Measurements from ENCODE around the gene SARS1.
A peak's percentile ranks its signal among the peaks of the same experiment; 100 is the strongest.
"Not testable (repeated sequence)": the region's sequence is repeated elsewhere in the genome, so short reads cannot be mapped to it uniquely, and the experiment has no call there.

The SARS1 gene

DNA sequence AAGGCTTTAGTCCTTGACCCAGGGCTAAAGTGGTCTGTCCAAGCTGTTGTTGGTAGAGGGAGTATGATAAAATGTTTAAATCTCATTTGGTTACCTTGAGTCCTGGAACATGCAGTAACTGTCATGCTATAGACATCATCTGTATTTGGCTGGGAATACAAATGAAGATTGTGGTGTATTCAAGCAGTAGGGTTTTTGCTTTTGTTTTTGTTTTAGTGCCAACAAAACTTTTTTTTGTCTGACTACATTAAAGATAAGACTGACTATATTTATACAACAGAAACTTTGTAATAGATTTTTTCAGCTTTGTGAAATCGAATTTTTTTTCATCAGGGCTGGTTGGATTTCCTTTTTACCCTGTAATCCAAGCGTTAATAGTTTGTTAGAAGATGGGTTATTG lies 7.4 kb upstream of the SARS1 start:
- no peaks in the 10 kb centered on the region for H3K27me3 Mint-ChIP-seq
- H3K27ac Mint-ChIP-seq, result no peak overlapping the region

DNA sequence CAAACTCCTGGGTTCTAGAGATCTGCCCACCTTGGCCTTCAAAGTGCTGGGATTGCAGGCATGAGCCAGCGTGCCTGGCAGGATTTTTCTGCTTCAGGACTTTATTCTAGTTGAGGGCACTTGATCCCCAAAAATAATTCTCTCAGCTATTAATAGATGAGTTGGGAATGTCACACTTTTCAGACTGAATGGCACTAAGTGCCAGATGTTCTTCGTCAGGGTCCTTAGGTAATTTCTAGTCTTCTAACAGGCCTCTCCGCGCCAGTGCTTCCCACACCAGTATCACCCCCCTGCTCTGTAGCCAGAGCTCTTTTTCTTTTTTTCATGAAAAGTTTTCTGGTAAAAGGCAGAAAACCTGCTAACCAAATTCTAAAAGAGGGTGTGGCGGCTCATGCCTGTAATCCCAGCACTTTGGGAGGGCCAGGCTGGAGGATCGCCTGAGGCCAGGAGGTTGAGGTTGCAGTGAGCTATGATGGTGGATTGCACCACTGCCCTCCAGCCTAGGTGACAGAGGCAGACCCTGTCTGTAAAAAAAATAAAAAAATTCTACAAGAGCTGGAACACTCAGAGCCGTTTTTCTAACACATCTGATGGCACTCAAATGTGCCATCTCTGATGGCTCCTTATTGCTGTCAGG lies 6.1 kb upstream of the SARS1 start:
- H3K4me3 Mint-ChIP-seq, result no peak overlapping the region
- H3K27me3 Mint-ChIP-seq, result no peaks in the 10 kb centered on the region
- H3K36me3 Mint-ChIP-seq (ENCODE audit: low read depth), result no peaks in the 10 kb centered on the region
- H3K27ac Mint-ChIP-seq, result no peak overlapping the region
- no peaks in the 10 kb centered on the region for H3K9me3 Mint-ChIP-seq
- H3K4me1 Mint-ChIP-seq (ENCODE audit: low read depth), result no peaks in the 10 kb centered on the region

More for the DNA sequence above, 7.4 kb upstream of the SARS1 start:
- Mint-ChIP-seq H3K36me3 (ENCODE audit: low read depth) (no peaks in the 10 kb centered on the region), H3K4me1 (ENCODE audit: low read depth) (no peaks in the 10 kb centered on the region), H3K4me3 (no peak overlapping the region), H3K9me3 (no peaks in the 10 kb centered on the region)

DNA sequence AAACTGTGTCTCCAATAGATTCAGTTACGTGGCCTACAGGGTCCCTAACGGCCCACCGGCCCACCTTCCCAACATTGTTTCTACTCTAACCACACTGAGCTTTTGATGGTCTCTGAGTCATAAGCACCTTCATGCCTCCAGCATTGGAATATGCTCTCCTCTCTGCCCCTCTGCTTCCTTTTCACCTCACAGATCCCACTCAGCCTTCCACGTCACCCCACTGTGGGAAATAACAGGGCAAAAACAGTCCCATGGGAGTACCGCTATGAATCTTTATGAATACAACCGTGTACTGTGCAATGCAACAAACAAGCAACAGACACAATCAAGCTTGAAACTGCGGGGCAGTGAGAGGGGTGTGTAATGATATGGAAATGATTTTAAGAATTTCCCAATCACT lies 5.3 kb upstream of the SARS1 start:
- no peak overlapping the region for H3K27ac Mint-ChIP-seq
- no peaks in the 10 kb centered on the region for H3K4me1 Mint-ChIP-seq (ENCODE audit: low read depth)
- H3K4me3 Mint-ChIP-seq, result no peak overlapping the region
- H3K36me3 Mint-ChIP-seq (ENCODE audit: low read depth), result no peaks in the 10 kb centered on the region
- H3K27me3 Mint-ChIP-seq, result no peaks in the 10 kb centered on the region
- no peaks in the 10 kb centered on the region for H3K9me3 Mint-ChIP-seq

DNA sequence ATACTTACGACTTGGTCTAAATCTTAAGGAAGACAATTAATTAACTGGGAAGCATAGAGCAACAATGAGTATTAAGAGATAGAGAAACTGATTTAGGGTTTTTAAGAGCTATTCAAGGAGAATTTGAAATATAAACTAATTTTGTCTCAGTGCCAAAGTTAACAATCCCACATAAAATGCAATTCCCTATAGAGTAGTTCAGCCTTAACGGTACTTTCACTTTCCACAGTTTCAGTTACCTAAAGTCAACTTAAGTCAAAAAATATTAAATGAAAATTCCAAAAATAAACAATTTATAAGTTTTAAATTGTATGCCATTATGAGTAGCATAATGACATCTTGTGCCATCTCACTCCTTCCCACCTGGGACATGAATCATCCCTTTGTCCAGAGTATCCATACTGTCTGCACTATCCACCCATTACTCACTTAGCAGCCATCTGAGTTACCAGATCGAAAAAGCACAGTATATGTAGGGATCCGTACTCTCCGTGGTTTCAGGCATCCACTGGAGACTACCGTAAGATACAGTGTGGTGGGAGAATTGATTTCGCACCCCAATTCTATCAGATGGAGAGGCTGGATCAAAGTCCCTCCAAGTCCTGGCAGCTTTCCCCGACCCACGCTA lies 4.8 kb upstream of the SARS1 start:
- no peak overlapping the region for H3K27ac Mint-ChIP-seq
- H3K36me3 Mint-ChIP-seq (ENCODE audit: low read depth), result no peaks in the 10 kb centered on the region
- H3K4me1 Mint-ChIP-seq (ENCODE audit: low read depth), result no peaks in the 10 kb centered on the region
- H3K4me3 Mint-ChIP-seq, result no peak overlapping the region
- H3K9me3 Mint-ChIP-seq, result no peaks in the 10 kb centered on the region
- no peaks in the 10 kb centered on the region for H3K27me3 Mint-ChIP-seq

DNA sequence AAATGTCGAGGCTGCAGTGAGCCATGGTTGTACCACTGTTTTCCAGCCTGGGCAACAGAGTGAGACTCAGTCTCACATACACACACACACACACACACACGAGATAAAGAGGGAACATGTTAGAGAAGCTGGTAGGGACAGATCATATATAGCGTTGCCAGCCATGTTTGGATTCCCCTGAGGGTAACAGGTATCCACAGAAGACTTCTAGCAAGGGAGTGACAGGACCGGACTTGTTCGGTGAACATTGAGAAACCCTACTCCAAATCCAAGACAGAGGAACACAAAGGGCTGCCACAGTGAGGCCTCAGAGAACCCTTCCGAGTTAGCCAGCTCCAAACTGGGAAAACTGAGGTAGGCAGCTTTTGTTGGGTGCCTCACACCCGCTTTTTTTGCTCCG lies 3.7 kb upstream of the SARS1 start:
- Mint-ChIP-seq H3K4me1 (ENCODE audit: low read depth) (peaks cover 6% of the 10 kb centered on the region), H3K27ac (no peak overlapping the region), H3K27me3 (no peaks in the 10 kb centered on the region), H3K4me3 (no peak overlapping the region), H3K36me3 (ENCODE audit: low read depth) (peaks cover 10% of the 10 kb centered on the region), H3K9me3 (no peaks in the 10 kb centered on the region)

DNA sequence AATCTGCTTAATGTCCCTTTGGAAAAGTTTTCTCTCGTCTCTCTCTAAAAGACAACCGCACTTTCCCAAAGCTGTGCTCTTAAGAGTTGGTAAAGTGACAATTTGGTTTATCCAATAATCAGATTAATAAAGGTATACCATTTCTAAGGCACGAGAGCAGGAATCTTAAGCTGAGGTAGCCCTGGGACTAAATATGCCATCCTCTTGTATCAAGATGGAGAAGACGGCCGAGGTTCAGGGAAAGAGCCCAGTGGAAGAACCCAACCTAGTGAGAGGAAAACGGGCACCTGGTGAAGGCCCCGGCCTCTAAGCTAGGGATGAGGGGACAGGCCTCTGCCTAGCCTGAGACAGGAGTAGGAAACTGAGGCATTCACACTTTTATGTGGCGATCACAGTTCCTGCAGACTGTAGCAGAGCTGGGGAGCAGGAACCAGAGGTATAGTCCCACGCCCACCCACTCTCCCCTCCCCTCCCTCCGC lies 334 bp upstream of the SARS1 start:
- H3K36me3 Mint-ChIP-seq (ENCODE audit: low read depth), result peaks cover 32% of the 10 kb centered on the region
- H3K4me1 Mint-ChIP-seq (ENCODE audit: low read depth), result peaks cover 29% of the 10 kb centered on the region
- peak overlapping the region; percentile 93 for H3K4me3 Mint-ChIP-seq
- H3K9me3 Mint-ChIP-seq, result no peaks in the 10 kb centered on the region
- peak overlapping the region; percentile 96 for H3K27ac Mint-ChIP-seq
- no peaks in the 10 kb centered on the region for H3K27me3 Mint-ChIP-seq

DNA sequence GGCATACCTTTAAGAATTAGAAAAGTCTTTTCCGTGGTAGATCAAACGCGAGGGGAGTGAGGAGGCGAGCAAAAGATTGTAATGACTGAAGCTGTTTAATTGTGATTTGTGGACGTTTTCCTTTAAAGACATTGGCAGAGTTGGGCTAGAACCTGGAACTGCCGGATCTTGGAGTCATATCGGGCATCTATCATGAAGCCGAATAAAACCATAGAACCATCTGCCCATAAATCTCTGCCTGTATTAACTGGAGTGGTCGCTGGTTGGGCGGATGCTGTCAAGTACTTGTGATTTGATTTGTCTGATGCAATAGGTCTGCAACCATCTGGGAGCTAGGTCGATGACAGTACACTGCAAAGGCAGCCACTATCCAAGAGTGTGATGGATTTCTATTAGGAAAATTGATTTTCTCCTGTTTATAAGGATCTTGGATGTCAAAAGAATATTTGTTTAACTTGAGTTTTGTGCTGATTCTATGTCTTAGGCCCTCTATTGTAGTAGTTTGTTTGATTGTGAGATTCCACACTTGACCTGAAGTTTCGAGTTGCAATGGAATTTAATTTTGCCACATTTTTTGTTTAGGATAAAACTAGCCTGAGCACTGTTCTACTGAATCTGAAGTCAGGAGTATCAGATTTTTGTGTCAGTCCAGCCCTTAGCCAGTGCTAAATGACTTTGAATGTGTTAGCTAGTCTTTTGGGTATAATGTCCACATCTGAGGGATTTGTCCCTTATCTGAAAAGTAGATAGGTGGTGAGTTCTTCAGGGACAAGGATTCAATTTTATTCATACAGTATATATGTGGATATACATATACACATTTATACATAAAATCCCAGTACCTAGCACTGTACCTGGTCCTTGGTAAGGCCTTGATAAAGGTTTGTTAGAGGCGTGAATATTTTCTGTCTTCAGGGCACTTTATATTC lies 1.2 kb downstream of the SARS1 start:
- no peaks in the 10 kb centered on the region for H3K9me3 Mint-ChIP-seq
- no peaks in the 10 kb centered on the region for H3K27me3 Mint-ChIP-seq
- H3K27ac Mint-ChIP-seq, result peak overlapping the region; percentile 96
- peaks cover 43% of the 10 kb centered on the region for H3K36me3 Mint-ChIP-seq (ENCODE audit: low read depth)
- H3K4me1 Mint-ChIP-seq (ENCODE audit: low read depth), result peaks cover 33% of the 10 kb centered on the region
- H3K4me3 Mint-ChIP-seq, result peak overlapping the region; percentile 93

DNA sequence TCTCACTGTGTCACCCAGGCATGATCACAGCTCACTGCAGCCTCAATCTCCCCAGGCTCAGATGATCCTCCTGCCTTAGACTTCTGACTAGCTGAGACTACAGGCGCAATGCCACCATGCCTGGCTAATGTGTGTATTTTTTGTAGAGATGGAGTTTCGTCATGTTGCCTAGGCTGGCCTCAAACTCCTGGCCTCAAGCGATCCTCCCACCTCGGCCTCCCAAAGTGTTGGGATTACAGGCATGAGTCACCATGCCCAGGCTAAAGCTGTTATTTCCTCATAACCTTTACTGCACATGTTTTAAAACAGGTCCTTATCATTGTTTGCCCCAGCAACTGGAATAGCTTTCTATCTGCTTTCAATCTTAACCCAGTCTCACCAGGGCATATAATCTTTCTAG lies 2.9 kb downstream of the SARS1 start:
- peak overlapping the region; percentile 93 for H3K4me3 Mint-ChIP-seq

DNA sequence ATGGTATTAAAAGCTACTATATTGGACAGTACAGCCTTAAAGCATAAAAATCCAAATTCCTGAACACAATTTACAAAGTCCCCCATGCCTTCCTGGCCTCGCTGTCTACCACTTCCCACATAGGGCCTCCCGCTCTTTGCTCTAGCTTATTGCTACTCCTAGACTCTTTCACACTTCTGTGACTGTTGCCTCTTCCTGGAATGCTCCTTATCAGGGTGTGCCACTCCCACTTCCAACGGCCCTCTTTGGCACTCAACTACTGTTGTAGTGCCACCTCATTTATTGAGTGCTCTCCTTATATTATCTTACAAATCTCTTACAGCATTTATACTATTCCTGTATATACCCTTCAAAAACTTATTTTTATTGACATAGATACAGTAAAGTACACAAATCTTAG lies 4.8 kb downstream of the SARS1 start:
- H3K9me3 Mint-ChIP-seq, result no peaks in the 10 kb centered on the region
- peaks cover 72% of the 10 kb centered on the region for H3K36me3 Mint-ChIP-seq (ENCODE audit: low read depth)
- no peak overlapping the region for H3K27ac Mint-ChIP-seq
- peaks cover 51% of the 10 kb centered on the region for H3K4me1 Mint-ChIP-seq (ENCODE audit: low read depth)
- H3K27me3 Mint-ChIP-seq, result no peaks in the 10 kb centered on the region
- H3K4me3 Mint-ChIP-seq, result no peak overlapping the region

More for the DNA sequence above, 2.9 kb downstream of the SARS1 start:
- Mint-ChIP-seq H3K9me3 (no peaks in the 10 kb centered on the region), H3K4me1 (ENCODE audit: low read depth) (peaks cover 44% of the 10 kb centered on the region), H3K27ac (peak overlapping the region; percentile 96), H3K36me3 (ENCODE audit: low read depth) (peaks cover 57% of the 10 kb centered on the region), H3K27me3 (no peaks in the 10 kb centered on the region)

DNA sequence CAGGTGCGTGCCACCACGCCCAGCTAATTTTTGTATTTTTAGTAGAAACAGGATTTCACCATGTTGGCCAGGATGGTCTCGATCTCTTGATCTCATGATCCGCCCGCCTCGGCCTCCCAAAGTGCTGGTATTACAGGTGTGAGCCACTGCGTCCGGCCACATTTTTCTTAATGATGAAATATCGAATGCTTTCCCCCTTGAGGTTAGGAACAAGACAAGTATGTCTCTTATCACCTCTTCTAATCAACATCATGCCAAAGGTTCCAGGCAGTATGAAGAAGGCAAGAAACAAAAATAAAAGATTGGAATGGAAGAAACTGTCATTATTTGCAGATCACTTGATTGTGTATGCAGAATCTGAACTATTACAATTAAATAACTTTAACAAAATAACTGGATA lies 7.5 kb downstream of the SARS1 start:
- H3K9me3 Mint-ChIP-seq, H3K27me3 Mint-ChIP-seq, H3K27ac Mint-ChIP-seq: not testable (repeated sequence)
- Mint-ChIP-seq H3K4me3 (peak overlapping the region; percentile 18), H3K4me1 (ENCODE audit: low read depth) (peaks cover 49% of the 10 kb centered on the region), H3K36me3 (ENCODE audit: low read depth) (peaks cover 71% of the 10 kb centered on the region)

DNA sequence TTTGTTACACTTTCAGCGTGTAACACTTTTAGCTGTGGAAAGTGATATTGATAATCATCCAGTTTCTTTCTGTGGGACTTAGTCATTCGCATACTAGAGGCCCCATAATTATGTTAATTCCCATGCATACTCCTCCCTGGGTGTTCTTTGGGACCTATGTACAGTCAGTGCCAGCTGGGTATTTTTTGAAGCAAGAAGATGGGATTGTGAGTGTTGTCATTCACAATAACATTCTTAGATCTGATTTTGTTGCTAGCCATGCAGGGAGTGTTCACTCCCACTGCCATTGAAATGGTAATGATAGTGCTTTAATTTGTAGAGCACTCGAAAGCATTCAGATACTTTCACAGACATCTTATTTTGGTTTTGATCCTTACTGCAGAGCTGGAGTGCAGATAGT lies 11.6 kb downstream of the SARS1 start:
- H3K27ac Mint-ChIP-seq, result peak overlapping the region; percentile 2
- no peaks in the 10 kb centered on the region for H3K27me3 Mint-ChIP-seq
- H3K4me1 Mint-ChIP-seq (ENCODE audit: low read depth), result peaks cover 31% of the 10 kb centered on the region
- peaks cover 73% of the 10 kb centered on the region for H3K36me3 Mint-ChIP-seq (ENCODE audit: low read depth)
- H3K9me3 Mint-ChIP-seq, result no peaks in the 10 kb centered on the region
- H3K4me3 Mint-ChIP-seq, result no peak overlapping the region

DNA sequence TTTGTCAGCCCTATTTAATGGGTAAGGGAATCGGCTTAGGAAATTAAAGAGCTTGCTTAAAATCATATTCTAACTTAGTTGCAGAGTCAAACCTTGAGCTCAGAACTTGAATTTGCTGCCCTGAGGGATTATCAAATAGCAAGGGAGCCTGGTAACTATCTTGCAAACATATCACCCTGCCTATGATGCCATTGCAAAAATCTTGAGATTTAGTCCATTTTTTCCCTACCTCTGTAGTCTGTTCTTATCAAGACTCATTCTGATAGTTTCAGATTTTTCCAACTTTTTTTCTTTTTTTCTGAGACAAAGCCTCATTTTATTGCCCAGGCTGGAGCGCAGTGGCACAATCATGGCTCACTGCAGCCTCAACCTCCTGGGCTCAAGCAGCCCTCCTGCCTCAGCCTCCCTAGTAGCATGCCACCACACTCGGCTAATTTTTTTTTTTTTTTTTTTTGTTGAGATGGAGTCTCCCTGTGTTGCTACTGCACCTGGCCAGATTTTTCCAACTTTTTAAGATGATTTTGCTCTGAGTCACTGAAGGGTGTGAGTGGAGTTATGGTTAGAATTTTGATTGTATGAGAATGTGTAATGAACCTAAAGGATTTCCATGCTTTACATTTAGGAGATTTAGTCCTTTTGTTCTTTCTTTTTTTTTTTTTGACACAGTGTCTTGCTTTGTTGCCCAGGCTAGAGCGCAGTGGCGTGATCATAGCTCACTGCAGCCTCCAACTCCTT lies 12.2 kb downstream of the SARS1 start:
- H3K27me3 Mint-ChIP-seq, result no peaks in the 10 kb centered on the region
- peaks cover 74% of the 10 kb centered on the region for H3K36me3 Mint-ChIP-seq (ENCODE audit: low read depth)
- no peak overlapping the region for H3K27ac Mint-ChIP-seq
- no peaks in the 10 kb centered on the region for H3K9me3 Mint-ChIP-seq
- no peak overlapping the region for H3K4me3 Mint-ChIP-seq
- peaks cover 28% of the 10 kb centered on the region for H3K4me1 Mint-ChIP-seq (ENCODE audit: low read depth)

DNA sequence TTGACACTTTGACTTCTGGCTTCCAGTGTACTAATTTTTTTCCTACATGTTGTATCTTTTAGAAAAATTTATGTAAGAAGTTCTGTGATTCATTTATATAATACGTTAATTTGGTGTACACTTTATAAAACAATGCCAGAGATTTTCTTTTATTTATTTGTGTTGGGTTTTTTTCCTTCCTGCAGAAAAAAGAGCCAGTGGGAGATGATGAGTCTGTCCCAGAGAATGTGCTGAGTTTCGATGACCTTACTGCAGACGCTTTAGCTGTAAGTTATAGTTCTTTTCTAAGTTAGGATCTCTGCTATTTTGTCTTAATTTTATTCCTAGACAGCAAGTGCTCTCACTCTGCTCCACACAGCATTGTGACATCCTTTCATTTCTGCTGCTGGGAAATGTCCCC lies 14.4 kb downstream of the SARS1 start:
- peaks cover 16% of the 10 kb centered on the region for H3K4me1 Mint-ChIP-seq (ENCODE audit: low read depth)
- H3K9me3 Mint-ChIP-seq, result no peaks in the 10 kb centered on the region
- H3K36me3 Mint-ChIP-seq (ENCODE audit: low read depth), result peaks cover 76% of the 10 kb centered on the region
- H3K27me3 Mint-ChIP-seq, result no peaks in the 10 kb centered on the region
- no peak overlapping the region for H3K4me3 Mint-ChIP-seq
- H3K27ac Mint-ChIP-seq, result no peak overlapping the region

DNA sequence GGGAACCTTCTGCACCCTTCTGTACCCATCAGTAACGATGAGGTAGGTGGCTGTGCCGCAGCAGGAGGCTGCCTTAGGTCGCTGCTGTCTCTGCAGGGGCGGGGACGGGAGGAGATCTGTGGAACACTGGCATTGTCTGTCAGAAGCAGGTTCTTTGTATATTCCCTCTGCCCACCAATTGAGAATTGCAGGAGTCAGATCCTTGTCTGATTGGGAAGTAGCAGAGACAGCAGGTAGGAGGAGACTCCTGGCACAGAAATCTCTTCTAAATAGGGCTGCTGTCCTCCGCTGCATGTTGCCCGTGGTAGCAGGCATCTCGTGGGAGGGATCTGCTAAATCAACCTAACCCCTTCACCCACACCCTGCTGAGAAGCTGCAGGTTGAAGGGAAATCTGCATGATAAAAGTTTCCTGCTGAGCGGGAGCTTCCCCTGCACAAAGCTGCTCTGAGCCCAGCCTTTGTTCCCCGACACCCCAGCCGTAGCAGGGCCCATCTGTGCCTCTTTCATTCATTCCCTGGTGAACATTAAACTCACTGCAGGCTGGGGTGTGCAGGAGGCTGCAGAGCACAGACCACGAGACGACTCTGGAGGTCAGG lies 15.9 kb downstream of the SARS1 start:
- H3K27me3 Mint-ChIP-seq, result no peaks in the 10 kb centered on the region
- no peak overlapping the region for H3K27ac Mint-ChIP-seq
- no peaks in the 10 kb centered on the region for H3K9me3 Mint-ChIP-seq
- peaks cover 74% of the 10 kb centered on the region for H3K36me3 Mint-ChIP-seq (ENCODE audit: low read depth)
- peaks cover 13% of the 10 kb centered on the region for H3K4me1 Mint-ChIP-seq (ENCODE audit: low read depth)
- H3K4me3 Mint-ChIP-seq, result no peak overlapping the region

Data from stimulated activated naive CD8-positive, alpha-beta T cell treated with anti-CD3 and anti-CD28 coated beads, Interleukin-15, Interleukin-2, amounts not matched to agents 100 ng/mL and 50 ng/mL, for 24 hours (primary cell).